HG02798 (cell line): ENCODE results near the gene KHDC1L.
"Not testable (repeated sequence)": the region's sequence is repeated elsewhere in the genome, so short reads cannot be mapped to it uniquely, and the experiment has no call there.

ENCODE experiments used
- ATAC-seq: cut with Tn5 transposase; IDR thresholded peaks from one replicate; pipeline ENCODE4 v1.9.1; 2021; ENCODE audit warnings: mild to moderate bottlenecking; ENCODE audit not compliant: unreplicated experiment, poor library complexity

KHDC1L gene, protein sequence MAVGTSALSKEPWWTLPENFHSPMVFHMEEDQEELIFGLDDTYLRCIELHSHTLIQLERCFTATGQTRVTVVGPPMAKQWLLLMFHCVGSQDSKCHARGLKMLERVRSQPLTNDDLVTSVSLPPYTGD

GRCh38 chr6:73225396-73225795 is at the start of gene KHDC1L:
Gene KHDC1L, minus strand, starts transcription at chr6:73225496. Its CDS starts 88 bp downstream, at chr6:73225408.
- no peak for ATAC-seq

DNA sequence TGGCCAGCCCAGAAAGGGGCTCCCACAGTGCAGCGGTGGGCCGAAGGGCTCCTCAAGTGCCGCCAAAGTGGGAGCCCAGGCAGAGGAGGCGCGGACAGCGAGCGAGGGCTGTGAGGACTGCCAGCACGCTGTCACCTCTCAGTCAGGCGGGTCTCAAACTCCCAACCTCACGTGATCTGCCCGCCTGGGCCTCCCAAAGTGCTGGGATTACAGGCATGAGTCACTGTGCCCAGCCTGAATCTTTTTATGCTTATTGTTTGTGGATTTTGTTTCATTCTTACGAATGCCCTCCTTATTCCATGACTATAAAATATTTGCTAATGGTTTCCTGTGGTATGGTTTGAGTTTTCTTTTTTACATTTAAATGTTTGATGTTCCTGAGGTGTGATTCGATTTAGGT is 44.0 kb upstream of the KHDC1L start:
- ATAC-seq, result not testable (repeated sequence)

DNA sequence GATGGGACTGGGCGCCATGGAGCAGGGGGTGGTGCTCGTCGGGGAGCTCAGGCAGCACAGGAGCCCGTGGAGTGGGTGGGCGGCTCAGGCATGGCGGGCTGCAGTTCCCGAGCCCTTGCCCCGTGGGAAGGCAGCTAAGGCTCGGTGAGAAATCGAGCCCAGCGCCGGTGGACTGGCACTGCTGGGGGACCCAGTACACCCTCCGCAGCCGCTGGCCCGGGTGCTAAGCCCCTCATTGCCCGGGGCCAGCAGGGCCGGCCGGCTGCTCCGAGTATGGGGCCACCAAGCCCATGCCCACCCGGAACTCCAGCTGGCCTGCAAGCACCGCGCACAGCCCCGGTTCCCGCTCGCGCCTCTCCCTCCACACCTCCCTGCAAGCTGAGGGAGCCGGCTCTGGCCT is 43.6 kb upstream of the KHDC1L start:
- ATAC-seq, result not testable (repeated sequence)

DNA sequence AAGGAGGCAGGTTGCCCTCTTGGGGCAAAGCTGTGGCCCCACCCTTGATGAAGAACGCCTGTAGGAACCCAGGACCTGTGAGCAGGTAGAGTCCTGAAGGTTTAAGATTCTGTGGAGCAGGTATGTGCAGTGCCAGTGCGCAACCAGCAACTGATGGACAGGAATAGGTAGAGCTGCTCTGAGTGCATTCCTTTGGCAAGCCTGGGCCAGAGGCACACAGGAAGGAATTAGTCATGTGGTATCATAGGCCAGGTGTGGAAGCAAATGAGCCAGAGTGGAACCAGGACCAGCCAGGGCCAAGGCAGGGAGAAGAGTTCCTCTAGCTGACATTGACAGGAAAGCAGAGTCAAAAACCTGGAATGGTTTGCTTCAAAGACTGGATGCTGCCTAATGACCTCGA is 39.1 kb upstream of the KHDC1L start:
- no peak for ATAC-seq

DNA sequence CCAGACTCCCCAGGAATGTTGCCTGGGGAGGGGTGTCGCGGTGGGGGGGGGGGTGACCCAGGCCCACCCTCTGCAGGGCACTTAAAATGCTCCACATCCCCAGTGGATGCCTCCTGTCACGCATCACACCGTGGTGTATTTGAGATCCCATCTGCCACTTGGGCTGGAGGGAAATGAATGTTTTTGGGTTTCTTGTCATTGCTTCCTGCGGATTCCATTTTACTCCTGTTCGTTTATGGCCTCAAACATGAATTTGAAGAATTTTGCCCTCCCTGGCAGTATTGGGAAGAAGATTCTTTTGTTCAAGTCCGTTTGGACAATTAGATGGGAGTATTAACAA is 38.2 kb upstream of the KHDC1L start:
- ATAC-seq, result no peak

DNA sequence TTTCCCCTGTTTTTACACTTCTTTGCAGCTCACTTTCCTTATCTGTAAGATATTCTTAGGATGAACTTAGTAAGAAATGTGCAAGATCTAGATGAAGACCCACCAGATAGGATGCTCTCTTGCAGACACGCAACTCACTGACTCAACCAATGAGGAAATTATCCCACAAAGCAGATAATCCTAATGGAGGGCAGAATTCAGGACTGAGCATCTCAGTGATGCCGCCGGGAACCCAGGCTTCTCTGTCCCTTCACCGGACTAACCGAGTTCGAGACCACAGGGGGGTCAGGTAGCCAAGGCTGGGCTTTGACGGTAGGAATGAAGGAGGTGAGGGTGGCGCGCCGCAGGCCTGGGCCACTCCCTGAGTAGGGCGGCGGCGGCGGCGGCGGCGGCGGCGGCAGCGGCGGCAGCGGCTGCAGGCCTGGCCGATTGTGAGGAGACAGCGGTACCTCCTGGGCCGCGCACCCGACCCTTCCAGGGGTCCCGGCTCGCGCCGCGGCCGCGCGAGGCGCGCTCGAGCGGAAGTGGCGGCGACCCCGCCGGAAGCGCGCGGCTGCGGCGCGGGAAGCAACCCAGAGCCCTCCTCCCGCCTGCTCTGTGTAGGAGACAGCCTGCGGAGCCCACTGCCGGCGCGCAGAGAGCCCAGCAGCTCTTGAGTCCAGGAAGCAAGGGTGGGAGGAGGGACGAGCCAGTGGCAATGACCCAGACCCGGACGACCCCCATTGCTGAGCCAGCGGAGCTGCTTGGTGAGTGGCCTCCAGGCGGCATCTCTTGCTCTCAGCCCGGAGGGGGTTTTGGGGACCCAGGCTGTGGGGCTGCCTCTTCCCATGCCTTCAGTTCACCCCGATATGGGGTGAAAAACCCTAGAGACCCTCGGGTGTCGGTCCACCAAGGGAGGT is 37.6 kb upstream of the KHDC1L start, which contains the start of gene KHDC1:
Gene KHDC1 (minus strand): TSS at position 526 of the 899 bp plus-strand sequence. CDS start 20,679 bp downstream, outside the sequence.
- peak; percentile 94 for ATAC-seq

DNA sequence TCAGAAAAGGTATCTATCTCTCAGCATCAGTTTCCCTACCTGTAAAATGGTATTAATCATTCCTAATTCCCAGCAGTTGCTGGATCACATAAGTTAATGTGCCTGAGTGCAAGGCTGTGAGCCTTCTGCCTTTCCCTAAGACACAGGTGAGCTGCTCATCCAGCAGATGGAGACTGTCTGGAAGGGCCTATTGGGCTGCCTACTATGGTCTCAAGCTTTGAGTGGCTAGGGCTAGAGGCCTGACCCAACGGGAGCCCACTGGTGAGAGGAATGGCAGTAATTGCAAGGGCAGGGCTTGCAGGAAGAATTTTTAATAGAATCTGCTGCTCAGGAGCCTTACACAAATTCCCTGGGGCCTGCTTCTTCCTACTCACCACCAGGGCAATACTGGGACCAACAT is 33.4 kb upstream of the KHDC1L start:
- no peak for ATAC-seq

DNA sequence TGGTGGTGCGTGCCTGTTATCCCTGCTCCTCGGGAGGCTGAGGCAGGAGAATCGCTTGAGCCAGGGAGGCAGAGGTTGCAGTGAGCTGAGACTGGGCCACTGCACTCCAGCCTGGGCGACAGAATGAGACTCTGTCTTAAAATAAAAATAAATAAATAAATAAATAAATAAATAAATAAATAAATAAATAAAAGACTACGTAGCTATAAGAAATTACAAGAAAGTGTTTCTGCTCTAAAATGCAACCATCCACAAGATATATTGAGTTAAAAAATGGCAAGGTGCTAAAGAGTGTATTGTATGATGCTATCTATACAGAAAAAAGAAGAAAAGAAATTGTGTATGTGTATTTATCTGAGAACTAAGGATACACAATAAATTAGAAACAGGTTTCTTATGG is 29.0 kb upstream of the KHDC1L start:
- ATAC-seq, result not testable (repeated sequence)

GRCh38 chr6:73252703-73253102 is 27.4 kb upstream of the KHDC1L start:
- ATAC-seq, result no peak

DNA sequence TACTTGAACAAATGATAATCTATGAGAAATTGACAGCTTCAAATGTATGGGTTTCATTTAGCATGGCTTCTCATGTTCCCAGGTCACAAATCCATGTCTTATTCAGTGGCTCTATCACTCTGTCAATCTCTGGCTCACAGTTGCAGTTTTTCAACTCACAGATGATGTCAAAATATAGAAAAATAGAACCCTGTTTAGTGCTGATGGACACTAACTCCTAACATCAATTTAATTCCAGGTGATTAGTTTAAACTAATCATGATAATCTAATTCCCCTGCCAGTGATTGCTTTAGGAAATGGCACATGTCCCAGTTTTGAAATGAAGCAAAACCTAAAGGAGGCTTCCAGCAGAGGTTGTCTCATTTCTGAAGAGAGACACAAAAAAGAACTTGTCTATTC is 24.7 kb upstream of the KHDC1L start:
- no peak for ATAC-seq

- ATAC-seq, result no peak
Measured at GRCh38 chr6:73248192-73248903, 23.1 kb upstream of the KHDC1L start.

DNA sequence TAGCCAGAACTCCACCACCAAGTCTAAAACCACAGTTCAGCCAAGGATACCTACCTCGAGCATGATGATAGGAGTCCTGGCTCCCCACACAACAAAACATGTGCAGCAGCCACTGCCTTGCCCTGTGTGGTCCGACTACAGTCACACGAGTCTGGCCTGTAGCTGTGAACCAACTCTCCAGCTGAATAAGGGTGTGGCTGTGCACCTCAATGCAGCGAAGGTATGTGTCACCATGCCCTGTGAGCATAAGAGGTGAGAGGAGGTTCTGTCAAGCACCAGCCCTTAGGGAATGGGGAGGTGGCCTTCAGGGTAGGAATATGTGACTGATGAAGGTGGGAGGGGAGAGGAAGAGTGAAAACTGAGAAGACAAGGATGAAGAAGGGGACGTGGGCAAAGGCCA is 16.7 kb upstream of the KHDC1L start:
- no peak for ATAC-seq

DNA sequence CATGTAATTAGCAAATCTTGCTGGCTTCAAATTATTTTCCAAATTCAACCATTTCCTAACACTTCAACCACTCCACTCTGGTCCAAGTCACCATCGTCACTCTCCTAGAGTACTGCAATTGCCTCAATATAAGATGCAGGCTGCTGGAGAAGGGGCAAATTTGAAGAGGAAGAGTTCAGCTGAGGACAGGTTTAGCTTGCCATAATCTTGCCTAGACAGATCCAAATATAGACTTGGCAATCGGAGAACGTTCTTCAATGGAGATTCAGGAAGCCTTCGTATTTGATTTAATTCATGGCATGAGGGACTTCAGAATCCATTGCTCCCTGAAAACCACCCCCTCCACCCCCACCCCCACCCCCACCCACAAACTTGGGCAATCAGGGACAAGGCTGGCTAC is 15.4 kb upstream of the KHDC1L start:
- no peak for ATAC-seq

GRCh38 chr6:73236144-73236750 is 11.0 kb upstream of the KHDC1L start:
- ATAC-seq, result no peak

- ATAC-seq, result no peak
Measured at GRCh38 chr6:73234733-73235132, 9.4 kb upstream of the KHDC1L start.

DNA sequence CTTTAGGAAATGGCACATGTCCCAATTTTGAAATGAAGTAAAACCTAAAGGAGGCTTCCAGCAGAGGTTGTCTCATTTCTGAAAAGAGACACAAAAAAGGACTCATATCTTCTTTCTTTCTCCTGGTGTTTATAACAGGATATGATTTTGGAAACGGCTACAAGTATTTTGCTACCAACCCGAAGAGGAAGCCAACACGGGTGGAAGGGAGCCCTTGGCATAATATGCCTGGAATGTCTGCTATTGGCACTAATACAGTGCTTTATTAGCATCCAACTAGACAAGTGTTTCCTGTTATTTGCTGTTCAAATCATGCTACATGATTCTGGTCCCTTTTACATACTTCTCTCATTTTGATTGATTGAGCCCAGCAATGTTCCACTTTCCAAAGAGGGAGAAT is 8.7 kb upstream of the KHDC1L start:
- not testable (repeated sequence) for ATAC-seq

DNA sequence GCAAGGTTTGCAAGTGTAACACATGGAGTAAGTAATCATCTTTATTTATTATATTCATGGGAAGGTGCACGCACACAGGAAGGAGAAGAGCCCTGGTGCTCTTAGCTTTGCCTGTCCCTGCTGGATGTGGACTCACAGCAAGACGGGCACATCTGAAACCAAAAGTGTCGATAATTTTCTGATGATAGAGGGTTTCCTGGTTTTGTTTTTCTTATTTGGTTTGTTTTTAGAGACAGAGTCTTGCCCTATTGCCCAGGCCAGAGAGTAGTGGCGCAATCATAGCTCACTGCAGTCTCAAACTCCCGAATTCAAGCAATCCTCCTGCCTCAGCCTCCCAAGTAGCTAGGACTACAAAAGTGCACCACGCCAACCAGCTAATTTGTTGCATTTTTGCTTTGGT is 7.8 kb upstream of the KHDC1L start:
- no peak for ATAC-seq

GRCh38 chr6:73231986-73232391 is 6.7 kb upstream of the KHDC1L start:
- peak; percentile 74 for ATAC-seq

GRCh38 chr6:73227606-73228255 is 2.4 kb upstream of the KHDC1L start:
- ATAC-seq, result no peak

GRCh38 chr6:73216859-73217258 is 8.4 kb downstream of the KHDC1L start:
- no peak for ATAC-seq
